Stimulated activated CD4-positive, alpha-beta T cell treated with anti-CD3 and anti-CD28 coated beads, Interleukin-12 subunit alpha, Interleukin-12 subunit beta, amount 100 ng/mL, for 24 hours (primary cell): ENCODE measurements around the gene ACR.

Experiments used
- DNase-seq, 2 experiments: peaks; one replicate each; pipeline ENCODE4 v3.0.0-alpha.2; 2020; ENCODE audit warnings: low read depth in 2 of 2

The ACR gene

GRCh38 chr22:50702821-50703725 lies 34.9 kb upstream of the ACR start:
- DNase-seq, result no peak

DNA sequence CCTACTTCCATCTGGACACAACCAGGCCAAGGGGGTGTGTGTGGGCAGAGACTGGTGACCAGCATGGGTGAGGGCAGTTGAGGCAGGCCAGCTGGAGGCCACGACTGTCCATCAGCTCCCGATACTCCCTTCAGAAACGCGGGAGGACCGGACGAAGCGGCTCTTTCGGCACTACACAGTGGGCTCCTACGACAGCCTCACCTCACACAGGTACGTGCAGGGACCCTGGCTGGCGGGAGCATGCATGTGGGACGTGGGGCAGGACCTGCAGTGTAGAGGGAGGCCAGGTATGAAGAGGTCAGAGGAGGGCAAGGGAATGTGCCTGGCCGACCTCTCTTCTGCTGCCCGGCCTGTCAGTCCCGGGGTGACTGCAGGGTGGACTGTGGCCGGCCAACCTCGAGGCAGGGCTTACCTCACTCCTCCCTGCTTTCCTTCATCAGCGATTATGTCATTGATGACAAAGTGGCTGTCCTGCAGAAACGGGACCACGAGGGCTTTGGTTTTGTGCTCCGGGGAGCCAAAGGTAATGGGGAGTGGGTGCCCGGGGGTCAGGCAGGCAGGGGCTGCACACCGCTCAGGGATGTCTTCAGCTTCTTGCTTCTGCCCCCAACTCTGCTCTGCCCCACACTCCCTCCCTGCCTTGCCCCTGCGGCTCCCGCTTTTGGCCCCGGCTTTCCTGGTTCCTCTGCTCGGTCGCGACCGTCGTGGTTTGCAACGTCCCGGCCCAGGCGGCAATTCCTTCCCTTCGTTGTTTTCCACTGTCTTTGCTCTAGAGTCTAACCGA lies 34.1 kb upstream of the ACR start:
- no peak for DNase-seq

- DNase-seq, result no peak
These were observed 33.3 kb upstream of the ACR start for GRCh38 chr22:50704510-50705218.

GRCh38 chr22:50705219-50705691 lies 32.7 kb upstream of the ACR start:
- DNase-seq, result no peak

DNA sequence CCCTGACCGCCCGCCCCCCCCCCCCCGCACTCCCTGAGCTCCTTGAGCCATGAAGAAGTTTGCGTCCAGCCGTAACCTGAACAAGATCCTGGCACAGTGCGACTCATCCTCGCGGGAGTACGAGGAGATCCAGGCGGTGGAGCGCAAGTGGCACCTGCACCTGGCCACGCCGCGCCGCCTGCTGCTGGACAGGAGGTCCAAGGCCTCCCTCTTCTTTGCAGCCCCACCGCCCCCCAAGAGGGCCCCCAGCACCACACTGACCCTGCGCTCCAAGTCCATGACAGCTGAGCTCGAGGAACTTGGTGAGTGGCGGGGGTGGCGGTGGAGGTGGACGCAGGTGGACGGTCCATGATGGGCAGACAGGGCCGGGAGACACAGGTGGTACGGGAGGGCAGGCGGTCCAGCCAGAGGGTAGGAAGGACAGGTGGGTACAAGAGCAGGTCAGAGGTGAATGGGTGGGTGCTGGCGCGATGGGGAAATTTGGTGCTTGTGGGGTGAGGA lies 32.1 kb upstream of the ACR start:
- DNase-seq, result no peak

DNA sequence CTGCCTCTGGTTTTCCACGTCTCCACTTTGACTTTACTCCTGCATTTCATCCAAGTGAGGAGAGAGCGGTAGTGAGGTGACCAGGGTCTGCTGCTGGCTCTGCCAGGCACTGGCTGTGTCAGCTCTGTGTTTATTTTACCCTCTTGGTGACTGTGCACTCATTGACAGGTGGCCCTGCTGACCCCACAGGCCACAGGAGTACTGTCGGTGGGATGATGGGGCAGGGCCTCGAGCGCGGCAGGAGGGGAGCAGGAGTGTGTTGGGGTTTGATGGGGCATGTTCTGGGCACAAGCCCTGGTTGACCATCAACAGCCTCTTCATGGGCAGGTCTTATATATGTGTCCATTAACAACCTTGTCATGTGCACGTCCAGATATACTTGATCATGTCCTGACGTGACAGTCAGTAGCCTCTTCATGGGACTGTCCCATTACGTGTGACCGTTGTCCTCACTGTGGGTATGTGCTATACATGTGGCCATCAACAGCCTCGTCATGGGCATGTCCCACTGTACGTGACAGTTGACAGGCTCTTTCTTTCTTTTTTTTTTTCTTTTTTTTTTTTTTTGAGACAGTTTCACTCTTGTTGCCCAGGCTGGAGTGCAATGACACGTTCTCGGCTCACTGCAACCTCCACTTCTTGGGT lies 31.4 kb upstream of the ACR start:
- no peak for DNase-seq

GRCh38 chr22:50708474-50708873 lies 29.5 kb upstream of the ACR start:
- DNase-seq, result no peak

DNA sequence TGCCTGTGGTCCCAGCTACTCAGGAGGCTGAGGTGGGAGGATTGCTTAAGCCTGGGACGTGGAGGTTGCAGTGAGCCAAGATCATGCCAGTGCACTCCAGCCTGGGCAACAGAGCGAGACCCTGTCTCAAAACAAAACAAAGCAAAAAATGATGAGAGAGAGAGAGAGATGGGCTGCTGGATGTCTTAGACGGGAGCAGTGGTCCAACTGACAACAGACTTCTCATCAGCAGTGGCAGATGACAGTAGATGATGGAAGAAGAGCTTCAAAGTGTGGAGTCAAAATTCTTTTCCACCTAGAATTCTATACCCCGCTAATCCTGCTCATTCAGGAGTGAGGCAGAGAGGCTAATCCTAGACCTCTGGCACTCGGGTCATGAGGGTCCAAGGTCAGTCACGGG lies 29.0 kb upstream of the ACR start:
- no peak for DNase-seq

DNA sequence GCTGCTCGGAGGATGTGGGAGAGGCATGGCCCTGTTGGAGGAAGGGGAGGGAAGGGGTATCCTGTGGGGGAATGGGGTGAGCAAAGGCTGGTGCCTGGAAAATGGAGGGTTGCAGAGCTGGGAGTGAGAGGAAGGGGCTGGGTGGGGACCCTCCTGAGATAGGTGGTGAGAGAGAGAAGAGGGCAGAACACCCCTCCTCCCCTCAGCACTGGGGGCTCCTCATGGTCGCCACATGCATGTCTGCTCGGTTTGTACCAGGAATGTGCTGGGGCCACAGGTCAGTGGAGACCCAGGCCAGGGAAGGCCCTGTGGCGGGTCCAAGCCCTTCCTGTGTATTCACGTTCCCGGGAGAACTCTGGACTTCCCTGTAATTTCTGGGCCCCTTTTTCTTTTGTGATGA lies 27.8 kb upstream of the ACR start:
- DNase-seq, result no peak

DNA sequence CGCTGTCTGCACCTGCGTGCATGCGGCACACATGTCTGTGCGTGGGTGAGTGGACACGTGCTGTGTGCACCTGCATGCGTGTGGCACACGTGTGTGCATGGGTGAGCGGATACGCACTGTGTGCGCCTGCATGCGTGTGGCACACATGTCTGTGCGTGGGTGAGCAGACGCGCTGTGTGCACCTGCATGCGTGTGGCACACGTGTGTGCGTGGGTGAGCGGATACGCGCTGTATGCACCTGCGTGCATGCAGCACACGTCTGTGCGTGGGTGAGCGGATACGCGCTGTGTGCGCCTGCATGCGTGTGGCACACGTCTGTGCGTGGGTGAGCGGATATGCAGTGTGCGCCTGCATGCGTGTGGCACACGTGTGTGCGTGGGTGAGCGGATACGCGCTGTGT lies 27.1 kb upstream of the ACR start:
- no peak for DNase-seq

DNA sequence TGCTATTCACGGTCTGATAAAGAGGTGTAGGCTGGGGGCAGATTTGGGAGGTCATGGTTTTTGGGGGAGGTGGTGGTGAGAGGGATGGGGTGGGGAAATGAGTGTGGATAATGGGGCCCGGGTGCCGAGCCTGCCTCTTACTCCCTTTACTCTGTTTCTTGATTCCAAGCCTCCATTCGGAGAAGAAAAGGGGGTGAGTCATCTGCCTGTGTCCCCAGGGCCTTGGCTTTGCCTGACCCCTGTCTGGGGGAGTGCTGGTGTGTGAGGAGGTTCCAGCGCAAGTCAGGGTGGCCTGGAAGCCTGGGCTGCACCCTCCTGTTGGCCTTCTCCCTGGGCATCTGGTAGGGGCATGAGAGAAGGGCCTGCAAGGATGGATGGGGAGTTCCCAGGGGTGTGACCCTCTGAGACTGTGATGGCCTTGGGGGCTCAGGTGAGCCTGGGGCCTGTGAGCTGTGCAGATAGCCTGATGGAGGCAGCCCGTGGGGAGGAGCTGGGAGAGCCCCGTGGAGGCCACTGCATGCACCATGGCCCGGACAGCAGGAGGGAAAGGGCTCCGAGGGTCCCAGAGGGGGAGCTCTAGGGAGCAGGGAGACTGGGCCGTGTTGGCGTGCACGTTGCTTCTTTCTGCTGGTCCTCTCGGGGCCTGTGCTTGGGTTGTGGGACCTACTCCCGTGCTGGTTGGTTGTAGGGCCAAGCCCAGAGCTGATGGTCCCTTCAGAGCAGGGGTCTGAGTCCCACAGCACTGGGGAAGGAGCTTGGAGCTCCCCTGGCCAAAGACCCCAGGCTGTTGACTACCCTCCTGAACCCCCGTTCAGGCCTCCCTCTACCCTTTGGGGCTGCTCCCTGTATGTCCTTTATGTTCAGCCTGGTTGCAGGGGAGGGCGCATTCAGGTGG lies 26.3 kb upstream of the ACR start:
- DNase-seq, result no peak

DNA sequence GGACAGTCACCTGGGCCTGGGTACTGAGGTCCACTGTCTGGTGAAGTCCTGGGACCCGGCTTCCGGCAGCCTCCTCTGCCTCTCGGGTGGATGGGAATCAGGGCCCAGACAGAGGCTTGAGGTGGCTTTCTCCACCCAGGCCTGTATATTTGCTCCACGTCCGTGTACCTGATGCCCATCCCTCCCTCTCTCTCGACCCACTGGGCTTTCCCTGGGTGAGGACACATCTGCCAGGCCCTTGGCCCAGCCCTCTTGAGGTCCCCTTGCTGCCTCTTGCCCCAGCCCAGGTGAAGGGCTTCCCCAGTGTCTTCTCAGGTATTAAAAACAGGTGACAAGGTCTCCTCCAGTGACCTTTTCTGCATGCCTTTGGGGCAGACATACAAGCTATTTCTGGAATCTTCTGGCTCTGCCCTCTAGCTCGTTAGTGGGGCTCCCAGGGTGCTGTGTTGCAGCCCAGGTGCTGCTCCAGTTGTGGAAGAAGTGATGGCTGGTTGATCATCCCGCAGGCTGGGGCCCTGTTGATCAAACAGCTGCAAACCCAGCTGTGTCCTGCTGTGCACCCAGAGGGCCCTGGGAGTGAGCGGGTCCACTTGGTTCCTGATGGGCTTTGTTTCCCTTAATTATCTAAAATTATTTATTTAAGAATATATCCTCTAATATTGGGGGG lies 25.5 kb upstream of the ACR start:
- DNase-seq, result no peak

- DNase-seq, result no peak
These were observed 25.0 kb upstream of the ACR start for GRCh38 chr22:50713008-50713385.

- DNase-seq, result no peak
These were observed 24.4 kb upstream of the ACR start for GRCh38 chr22:50713571-50714056.

GRCh38 chr22:50714150-50714549 lies 23.9 kb upstream of the ACR start:
- DNase-seq, result no peak

GRCh38 chr22:50714631-50715179 lies 23.3 kb upstream of the ACR start:
- no peak for DNase-seq

GRCh38 chr22:50715250-50715649 lies 22.8 kb upstream of the ACR start:
- no peak for DNase-seq

- no peak for DNase-seq
These were observed 22.2 kb upstream of the ACR start for GRCh38 chr22:50715776-50716175.

GRCh38 chr22:50716290-50717024 lies 21.5 kb upstream of the ACR start:
- DNase-seq, result no peak
